ENCODE data around the gene LANCL2. TPM values are rescaled to one million over a fixed set of nuclear protein-coding genes. Genes with fewer than 3 reads are reported as not detected.

Gene LANCL2
- total and polyA plus RNA-seq, 7 donors = 5.9 to 9.6 (median 8.3) TPM

- TF ChIP-seq EP300 (IDR thresholded peaks at IDR 0.05) (no peak), POLR2A (IDR thresholded peaks at IDR 0.05) (no peak), CTCF (IDR thresholded peaks at IDR 0.05) (no peak), POLR2AphosphoS5 (IDR thresholded peaks at IDR 0.05) (no peak)
- H3K27me3 ChIP-seq = peaks cover 0 to 3% (median 0%) of the 10 kb centered on the region in 3 donors
- H3K27ac ChIP-seq = no peak overlapping the region
- H3K9me3 ChIP-seq = no peaks in the 10 kb centered on the region
- no peak overlapping the region for H3K4me3 ChIP-seq
- H3K4me1 ChIP-seq = no peaks in the 10 kb centered on the region
- DNase-seq = no peak
- H3K36me3 ChIP-seq = no peaks in the 10 kb centered on the region
- 34 to 58% methylated on average over 19 of the region's 19 CpGs for WGBS, 2 donors
- intact Hi-C loops (cut with DNase I) = no loop called here
These were observed 73.8 kb downstream of the LANCL2 start for GRCh38 chr7:55438757-55439525.

GRCh38 chr7:55439627-55440026 is 74.5 kb downstream of the LANCL2 start:
- Histone ChIP-seq H3K4me1 (peaks cover 0 to 6% (median 2%) of the 10 kb centered on the region in 4 donors), H3K4me3 (no peak overlapping the region), H3K27me3 (peaks cover 0 to 3% (median 0%) of the 10 kb centered on the region in 3 donors), H3K27ac (no peak overlapping the region), H3K36me3 (no peaks in the 10 kb centered on the region), H3K9me3 (no peaks in the 10 kb centered on the region)
- no peak for DNase-seq
- intact Hi-C loops (cut with DNase I) = no loop called here
- TF ChIP-seq POLR2AphosphoS5 (IDR thresholded peaks at IDR 0.05) = no peak
- TF ChIP-seq CTCF (IDR thresholded peaks at IDR 0.05) = no peak
- no peak for TF ChIP-seq EP300 (IDR thresholded peaks at IDR 0.05)
- no peak for TF ChIP-seq POLR2A (IDR thresholded peaks at IDR 0.05)
- 76% methylated on average over 10 of the region's 10 CpGs for WGBS, 2 donors

GRCh38 chr7:55440040-55440690 is 75.0 kb downstream of the LANCL2 start:
- Histone ChIP-seq H3K27ac (no peak overlapping the region), H3K4me1 (peaks cover 0 to 9% (median 3%) of the 10 kb centered on the region in 4 donors), H3K4me3 (no peak overlapping the region), H3K9me3 (no peaks in the 10 kb centered on the region), H3K27me3 (peaks cover 0 to 3% (median 0%) of the 10 kb centered on the region in 3 donors), H3K36me3 (no peaks in the 10 kb centered on the region)
- no peak for DNase-seq
- 84 to 85% methylated on average over 13 of the region's 13 CpGs for WGBS, 2 donors
- TF ChIP-seq POLR2AphosphoS5 (IDR thresholded peaks at IDR 0.05) (no peak), CTCF (IDR thresholded peaks at IDR 0.05) (no peak), EP300 (IDR thresholded peaks at IDR 0.05) (no peak), POLR2A (IDR thresholded peaks at IDR 0.05) (no peak)
- intact Hi-C loops (cut with DNase I) = no loop called here

- intact Hi-C loops (cut with DNase I) = no loop called here
- H3K4me3 ChIP-seq = no peak overlapping the region
- no peak for DNase-seq
- no peaks in the 10 kb centered on the region for H3K9me3 ChIP-seq
- TF ChIP-seq CTCF (IDR thresholded peaks at IDR 0.05) = no peak
- TF ChIP-seq EP300 (IDR thresholded peaks at IDR 0.05) = no peak
- no peak for TF ChIP-seq POLR2AphosphoS5 (IDR thresholded peaks at IDR 0.05)
- no peak for TF ChIP-seq POLR2A (IDR thresholded peaks at IDR 0.05)
- no peaks in the 10 kb centered on the region for H3K36me3 ChIP-seq
- WGBS, 2 donors = 96 to 97% methylated on average over 5 of the region's 5 CpGs
- H3K27ac ChIP-seq = no peak overlapping the region
- peaks cover 0 to 9% (median 3%) of the 10 kb centered on the region in 4 donors for H3K4me1 ChIP-seq
- peaks cover 0 to 3% (median 0%) of the 10 kb centered on the region in 3 donors for H3K27me3 ChIP-seq
These were observed 75.9 kb downstream of the LANCL2 start for GRCh38 chr7:55441002-55441401.
